Amygdala (tissue), 56 donors: ENCODE results near the gene MSL3B.

Experiments used
- DNase-seq, 56 donors: peaks; one replicate each; lab custom pipeline; 2025; lab: John Stamatoyannopoulos, UW

The MSL3B gene

DNA sequence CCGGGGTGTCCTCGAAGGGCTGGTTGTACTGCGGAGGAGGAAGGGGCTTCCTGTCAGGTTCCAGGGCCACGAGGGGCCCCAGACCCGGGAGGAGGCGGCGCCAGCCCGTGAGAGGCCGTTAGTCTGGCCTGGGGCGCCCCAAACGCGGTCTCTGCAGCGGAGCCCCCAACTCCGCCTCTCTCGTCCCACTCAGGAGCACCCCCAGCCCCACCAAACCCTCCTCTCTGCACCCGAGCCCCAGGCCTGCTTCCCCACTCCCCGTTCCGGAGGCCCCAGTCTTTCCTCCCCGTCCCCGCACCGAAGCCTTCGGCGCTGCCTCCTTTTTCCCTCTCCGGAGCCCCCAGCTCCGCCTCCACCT is 14.3 kb downstream of the MSL3B start:
- DNase-seq, result no peak

DNA sequence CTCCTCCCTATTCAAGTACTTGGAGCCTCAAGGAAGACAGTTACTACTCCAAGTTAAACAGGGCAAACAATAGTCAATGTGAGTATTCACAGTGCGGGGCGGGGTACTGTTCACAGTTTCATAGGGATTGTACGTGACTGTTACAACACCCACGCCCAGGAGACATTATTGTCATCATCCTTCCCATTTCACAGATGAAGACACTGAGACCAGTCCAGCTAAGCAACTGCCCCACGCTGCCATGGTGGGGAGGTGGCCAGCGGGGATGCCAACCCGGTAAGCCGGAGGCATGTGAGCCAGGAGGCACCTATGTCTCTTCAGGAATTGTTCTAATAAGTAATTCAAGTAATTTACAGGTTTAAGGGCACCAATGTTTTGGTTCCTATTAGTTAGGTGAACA is 14.8 kb downstream of the MSL3B start:
- no peak for DNase-seq

- no peak for DNase-seq
Measured at GRCh38 chr2:233852056-233852455, 16.1 kb downstream of the MSL3B start.

GRCh38 chr2:233851169-233851568 is 17.0 kb downstream of the MSL3B start:
- DNase-seq, result no peak

DNA sequence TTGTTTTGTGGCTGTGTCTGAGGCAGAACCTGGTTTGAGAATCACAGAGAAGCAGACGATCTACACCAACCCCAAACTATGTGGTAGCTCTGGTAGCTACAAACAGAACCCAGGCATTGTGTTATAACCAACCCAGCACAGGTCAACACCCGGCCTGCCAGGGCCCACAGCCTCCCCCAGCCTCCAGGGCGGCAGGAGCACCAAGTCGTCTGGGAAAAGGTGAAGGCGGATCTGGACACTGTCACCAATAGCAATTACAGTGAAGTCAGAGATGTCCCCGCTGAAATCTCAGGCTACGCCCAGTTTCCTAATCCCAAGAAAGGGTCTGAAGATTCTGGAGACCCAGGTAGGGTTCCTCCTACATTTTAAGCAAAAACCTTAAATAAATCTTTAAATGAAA is 17.4 kb downstream of the MSL3B start:
- DNase-seq, result no peak

- DNase-seq, result no peak
Measured at GRCh38 chr2:233849607-233850271, 18.4 kb downstream of the MSL3B start.

DNA sequence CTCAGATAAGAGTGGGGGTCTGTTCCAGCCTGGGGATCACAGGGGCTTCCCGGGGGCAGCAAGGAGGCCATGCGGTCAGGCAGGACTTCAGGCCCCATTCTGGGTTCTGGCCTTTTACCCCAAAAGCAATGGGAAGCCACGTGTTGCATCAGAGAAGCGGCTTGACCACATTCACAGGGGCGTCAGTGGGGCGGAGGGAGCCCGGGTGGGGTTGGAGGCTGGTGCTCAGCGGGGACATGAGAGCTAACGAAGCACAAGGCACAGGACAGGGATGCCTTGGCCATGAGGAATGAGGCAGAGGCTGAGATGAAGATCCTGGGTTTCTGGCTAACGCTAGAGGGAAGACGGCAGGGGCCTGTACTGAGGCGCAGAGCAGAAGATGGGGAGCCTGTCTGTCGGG is 19.9 kb downstream of the MSL3B start:
- DNase-seq, result no peak

- DNase-seq, result no peak
Measured at GRCh38 chr2:233847248-233847898, 20.8 kb downstream of the MSL3B start.

GRCh38 chr2:233846387-233847247 is 21.6 kb downstream of the MSL3B start:
- no peak for DNase-seq

DNA sequence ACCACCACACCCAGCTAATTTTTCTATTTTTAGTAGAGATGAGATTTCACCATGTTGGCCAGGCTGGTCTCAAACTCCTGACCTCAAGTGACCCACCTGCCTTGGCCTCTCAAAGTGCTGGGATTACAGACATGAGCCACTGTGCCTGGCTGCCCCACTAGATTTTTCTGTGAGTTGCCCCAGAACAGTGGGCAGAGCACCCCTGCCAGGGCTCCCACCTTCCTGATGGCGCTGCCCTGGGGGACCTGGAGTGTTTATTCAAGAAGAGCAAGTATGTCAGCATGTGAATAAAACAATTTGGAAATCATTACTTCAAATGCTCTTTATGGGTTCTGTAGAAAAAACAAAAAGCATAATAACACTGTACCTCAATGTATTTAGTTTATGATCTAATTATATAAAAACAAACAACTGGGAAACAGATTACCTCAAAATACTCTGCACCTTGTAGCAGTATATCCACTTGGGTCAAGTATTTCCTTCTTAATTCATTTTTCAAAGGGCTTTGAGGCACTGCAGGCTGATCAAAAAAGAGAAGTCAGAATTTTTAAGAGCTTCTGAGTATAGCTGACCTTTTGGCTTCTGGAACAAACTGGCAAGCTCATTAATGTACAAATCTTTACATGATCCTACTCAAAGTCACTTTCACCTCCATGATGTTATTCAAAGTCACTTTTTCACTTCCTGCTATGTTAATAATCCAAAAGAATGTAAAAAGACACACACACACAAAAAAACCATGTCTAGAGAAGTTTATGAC is 22.7 kb downstream of the MSL3B start:
- no peak for DNase-seq

DNA sequence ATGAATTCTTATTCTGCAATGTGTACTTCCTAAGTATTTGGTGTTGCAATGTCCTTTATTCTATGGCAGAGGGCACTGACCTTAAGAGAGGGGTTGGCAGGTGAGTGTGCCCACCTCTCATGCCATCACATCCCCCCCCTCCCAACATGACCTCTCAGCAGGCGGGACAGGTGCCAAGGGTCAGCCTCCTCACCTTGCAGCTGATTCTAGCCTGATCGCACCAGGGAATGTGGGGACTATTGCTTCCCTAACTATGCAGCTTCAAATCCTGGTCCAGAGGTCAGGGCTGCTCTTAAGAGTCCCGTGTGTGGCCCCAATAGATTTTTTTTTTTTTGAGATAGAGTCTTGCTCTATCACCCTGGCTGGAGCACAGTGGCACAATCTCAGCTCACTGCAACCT is 23.4 kb downstream of the MSL3B start:
- DNase-seq, result no peak

DNA sequence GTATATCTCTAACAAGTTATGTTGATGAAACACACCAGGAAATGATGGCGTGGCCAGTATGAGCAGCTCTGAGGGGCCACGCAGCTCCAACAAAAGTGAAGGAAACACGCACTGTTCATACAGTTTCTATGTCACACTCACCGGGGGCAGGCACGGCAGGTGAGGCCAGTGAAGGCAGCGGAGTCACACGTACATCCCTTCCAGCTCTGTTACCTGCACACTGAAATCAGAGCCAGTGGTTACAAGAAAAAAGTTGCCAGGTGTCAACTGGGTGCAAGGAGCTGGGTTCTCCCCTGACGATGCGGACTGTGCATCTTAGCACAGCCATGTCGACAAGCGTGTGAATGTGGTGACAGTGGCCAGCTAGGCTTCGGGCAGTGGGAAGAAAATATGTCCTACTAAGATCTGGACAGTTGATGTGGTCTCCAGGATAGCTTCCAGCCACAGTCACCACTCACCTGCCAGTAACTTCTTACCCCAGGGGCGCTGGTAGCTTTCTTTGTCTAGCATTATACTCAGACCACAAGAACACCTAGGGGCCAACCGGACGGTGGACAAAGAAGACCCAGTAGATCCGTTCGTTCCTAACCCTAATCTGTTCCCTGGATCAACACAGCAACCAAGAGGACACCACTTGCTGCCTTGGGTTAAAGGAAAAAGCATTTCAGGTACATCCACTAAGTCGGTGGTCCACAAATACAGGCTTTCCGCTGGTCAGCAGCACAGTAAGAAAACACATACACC is 23.9 kb downstream of the MSL3B start:
- DNase-seq, result no peak

DNA sequence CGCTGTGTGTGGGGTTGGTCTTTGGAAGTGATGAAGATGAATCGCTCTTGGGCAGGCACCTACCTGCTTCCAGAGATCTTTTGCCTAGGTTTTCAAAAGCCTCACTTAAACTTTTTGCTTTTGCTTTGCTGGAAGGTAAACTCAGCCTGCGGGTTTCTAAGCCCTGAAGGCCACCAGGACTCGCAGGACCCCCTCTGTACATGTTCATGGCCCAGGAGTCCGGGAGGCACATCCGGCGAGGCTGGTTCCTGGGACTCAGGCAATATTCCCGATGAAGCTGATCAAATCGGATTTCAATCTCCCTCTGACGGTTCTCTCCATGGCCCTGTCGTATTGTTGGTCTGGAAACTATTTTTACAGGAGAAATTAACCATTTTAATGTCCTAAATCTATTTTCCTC is 27.0 kb downstream of the MSL3B start:
- no peak for DNase-seq

GRCh38 chr2:233840520-233840919 is 27.7 kb downstream of the MSL3B start:
- DNase-seq, result no peak

DNA sequence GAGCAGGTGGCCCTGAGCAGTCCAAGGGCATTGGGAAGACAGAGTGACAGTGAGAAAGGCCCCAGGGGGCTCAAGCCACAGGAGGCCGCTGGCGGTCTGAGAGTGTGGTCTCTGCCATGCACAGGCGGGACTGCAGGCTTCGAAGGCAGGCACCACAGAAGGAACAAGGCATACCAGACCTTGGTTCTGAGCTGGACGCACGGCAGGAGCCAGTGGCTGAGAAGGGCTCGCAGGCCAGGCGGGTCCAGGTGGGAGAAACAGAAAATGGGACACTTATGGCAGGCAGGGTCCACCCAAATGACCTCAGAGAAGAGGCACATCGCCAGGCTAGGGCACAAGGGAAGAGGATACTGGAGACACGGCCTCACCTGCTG is 28.8 kb downstream of the MSL3B start:
- no peak for DNase-seq

DNA sequence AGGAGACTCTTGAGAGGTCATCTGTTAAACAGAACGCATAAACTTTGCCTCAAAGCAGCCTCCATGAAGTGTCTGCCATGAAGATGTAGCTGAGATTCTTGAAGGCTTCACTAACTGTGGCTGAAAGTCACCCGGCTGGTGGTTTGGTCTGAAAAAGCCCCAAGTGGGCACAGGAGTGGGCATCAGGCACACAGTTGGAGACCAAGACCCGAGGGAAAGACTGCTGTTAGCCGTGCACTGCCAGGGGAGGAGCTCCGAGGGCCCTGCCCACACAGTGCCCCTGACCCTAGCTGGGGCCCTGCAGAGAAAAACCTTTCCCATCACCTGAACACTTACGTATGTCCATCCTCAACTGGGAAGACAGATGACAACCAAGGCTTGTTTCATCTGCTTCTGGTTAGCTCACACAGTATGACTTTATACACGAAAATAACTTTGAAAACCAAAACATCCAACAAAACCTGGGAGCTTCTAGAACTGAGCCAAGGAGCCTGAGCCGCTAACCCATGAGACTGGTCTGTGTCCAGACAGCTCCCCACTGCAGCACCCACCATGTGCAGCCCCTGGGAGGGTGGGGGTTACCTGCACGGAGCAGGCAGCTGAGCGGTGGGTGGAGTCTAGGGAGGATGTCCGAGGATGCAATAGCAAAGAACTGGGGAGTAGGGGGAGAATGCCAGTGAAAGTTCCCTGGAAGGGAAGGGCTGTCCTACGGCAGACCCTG is 29.3 kb downstream of the MSL3B start:
- DNase-seq, result no peak

- DNase-seq, result no peak
Measured at GRCh38 chr2:233838251-233838650, 29.9 kb downstream of the MSL3B start.

GRCh38 chr2:233837694-233838229 is 30.4 kb downstream of the MSL3B start:
- no peak for DNase-seq

DNA sequence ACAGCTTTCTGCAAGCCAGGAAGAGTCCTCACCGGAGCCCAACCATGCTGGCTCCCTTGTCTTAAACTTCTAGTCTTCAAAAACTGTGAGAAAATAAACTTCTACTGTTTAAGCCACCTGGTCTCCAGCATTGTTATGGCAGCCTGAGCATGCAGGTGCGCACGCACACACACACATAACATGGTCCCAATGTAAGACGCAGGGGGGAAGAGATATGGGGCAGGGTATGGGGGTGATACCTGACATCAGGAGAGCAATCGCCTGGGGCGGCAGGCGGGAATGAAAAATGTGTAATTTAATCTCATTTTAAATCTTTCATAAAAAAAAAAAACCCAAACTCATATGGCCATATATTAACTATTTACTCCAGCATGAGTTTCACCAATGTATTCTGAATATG is 31.8 kb downstream of the MSL3B start:
- DNase-seq, result no peak
